Uterus (tissue), 2 donors: ENCODE measurements around the gene DGKI.

Source experiments
- CTCF ChIP-seq, 4 experiments: fragments of 200-600 bp in 2 of 4; fragments of 450-650 bp in 2 of 4; sonication (generic) in 2 of 4; IDR thresholded peaks; one replicate each; pipeline ENCODE4 v1.5.1; 2016 to 2019; ENCODE audit warnings: antibody characterized with exemption in 4 of 4, mild to moderate bottlenecking in 2 of 4, moderate library complexity in 1 of 4
- POLR2A ChIP-seq, 2 donors: fragments of 450-650 bp; IDR thresholded peaks; one replicate each; pipeline ENCODE4 v1.6.1; 2016; ENCODE audit warnings: antibody characterized with exemption in 2 of 2, mild to moderate bottlenecking in 1 of 2, moderate library complexity in 1 of 2

- no peak for TF ChIP-seq CTCF (IDR thresholded peaks at IDR 0.05)
- TF ChIP-seq POLR2A (IDR thresholded peaks at IDR 0.05), result no peak
Measured at GRCh38 chr7:137593115-137593711, 253.6 kb downstream of the DGKI start.
